ENCODE data around the gene SPECC1. TPM values are rescaled to one million over a fixed set of nuclear protein-coding genes. Genes with fewer than 3 reads are reported as not detected.

SPECC1 gene
- total and polyA plus RNA-seq, 5 experiments from 2014 or later: 1.8 to 4.7 (median 2.5) TPM

DNA sequence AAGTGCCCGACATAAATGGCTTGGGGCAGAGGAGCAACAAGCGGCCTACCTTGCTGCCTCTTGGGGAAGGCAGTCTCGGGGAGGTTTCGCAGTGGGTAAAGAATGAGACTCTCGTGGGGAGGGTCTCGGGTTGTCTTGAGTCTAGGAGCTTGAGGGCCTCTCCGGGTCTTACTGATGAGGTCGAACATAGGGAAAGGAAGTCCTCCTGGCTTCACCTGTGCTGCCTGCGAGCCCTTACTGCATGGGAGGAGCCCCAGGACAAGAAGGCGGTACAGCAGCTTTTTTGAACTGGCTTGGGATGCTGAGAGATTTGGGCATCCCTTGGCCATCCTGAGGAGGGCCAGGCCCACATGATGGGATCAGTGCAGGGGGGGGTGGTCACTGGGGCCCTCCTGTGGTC, 71.4 kb downstream of the SPECC1 start:
- POLR2A ChIA-PET: no interaction called here
- Mint-ChIP-seq H3K27me3 (peaks cover 0 to 6% (median 0%) of the 10 kb centered on the region in 5 donors), H3K36me3 (no peaks in the 10 kb centered on the region), H3K4me1 (peaks cover 0 to 12% (median 0%) of the 10 kb centered on the region in 4 donors), H3K27ac (no peak overlapping the region), H3K9me3 (no peaks in the 10 kb centered on the region), H3K4me3 (no peak overlapping the region)
- ATAC-seq: no peak
- no peak for DNase-seq

DNA sequence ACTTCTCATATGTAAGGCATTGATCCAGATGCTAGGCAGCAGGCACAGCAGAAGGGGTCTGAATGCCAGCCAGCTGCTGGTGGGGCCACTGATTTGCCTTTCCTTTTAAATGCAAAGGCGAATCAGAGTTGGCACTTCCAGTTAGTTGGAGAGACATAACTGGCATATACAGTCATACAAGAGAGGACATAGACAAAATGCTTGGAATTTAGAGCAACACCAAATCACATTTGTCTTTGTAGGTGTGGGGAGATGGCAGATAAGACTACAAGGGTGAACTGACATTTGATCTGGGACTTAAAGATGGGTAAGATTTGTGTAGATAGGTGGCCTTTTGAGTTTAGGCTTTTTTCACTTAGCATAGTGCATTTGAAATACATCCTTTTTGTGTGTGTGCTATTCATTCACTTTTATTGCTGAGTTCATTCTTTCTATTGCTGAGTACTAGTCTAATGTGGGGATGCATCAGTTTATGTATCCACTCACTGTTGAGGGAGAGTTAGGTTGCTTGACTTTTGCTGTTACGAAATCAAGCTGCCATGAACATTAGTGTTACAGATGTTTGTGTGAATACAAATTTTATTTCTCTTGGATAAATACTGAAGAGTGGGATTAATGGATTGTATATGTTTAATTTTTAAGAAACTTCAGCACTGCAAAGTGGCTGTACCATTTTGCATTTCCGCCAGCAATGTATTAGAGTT, 74.1 kb downstream of the SPECC1 start:
- no peaks in the 10 kb centered on the region for H3K36me3 Mint-ChIP-seq
- peaks cover 0 to under 1% (median 0%) of the 10 kb centered on the region in 4 donors for H3K4me1 Mint-ChIP-seq
- H3K9me3 Mint-ChIP-seq: no peaks in the 10 kb centered on the region
- no peak overlapping the region for H3K4me3 Mint-ChIP-seq
- POLR2A ChIA-PET: no interaction called here
- H3K27ac Mint-ChIP-seq: no peak overlapping the region
- peaks cover 0 to 6% (median 0%) of the 10 kb centered on the region in 5 donors for H3K27me3 Mint-ChIP-seq
- no peak for DNase-seq
- no peak for ATAC-seq

DNA sequence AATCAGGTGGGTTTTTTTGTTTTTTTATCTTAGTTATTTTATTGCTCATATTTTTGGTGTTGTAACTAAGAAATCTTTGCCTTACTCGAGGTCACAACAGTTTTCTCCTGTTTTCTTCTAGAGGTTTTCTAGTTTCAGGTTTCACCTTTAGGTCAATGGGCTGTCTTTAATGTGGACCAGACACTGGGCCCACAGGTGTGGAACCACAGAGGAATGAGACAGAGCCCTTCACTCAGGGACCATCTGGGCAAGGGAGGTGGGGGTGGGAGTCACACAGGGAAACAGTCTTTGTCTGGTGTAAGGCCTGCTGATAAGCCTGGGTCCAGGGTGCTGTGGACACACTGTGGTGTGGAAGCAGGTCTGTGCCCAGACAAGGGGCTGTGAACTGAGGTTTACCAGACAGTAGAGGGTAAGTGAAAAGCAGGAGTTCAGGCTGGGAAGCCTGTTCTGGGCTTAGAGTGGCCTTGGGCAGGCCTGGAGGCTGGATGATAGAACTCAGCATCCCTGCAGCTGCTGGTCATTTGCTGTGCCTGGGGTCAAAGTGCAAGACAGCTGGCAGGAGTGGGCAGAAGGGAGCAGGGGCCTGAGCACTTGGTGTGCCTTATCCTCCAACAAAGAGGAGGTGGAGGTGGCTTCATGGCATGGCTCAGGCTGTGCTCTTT, 75.6 kb downstream of the SPECC1 start:
- H3K27ac Mint-ChIP-seq: peak overlapping the region in 1 of 10 donors; percentile 61
- DNase-seq: no peak
- POLR2A ChIA-PET: no interaction called here
- H3K4me3 Mint-ChIP-seq: no peak overlapping the region
- no peaks in the 10 kb centered on the region for H3K36me3 Mint-ChIP-seq
- H3K27me3 Mint-ChIP-seq: peaks cover 0 to 6% (median 0%) of the 10 kb centered on the region in 5 donors
- ATAC-seq: no peak
- no peaks in the 10 kb centered on the region for H3K9me3 Mint-ChIP-seq
- H3K4me1 Mint-ChIP-seq: peaks cover 0 to 4% (median 2%) of the 10 kb centered on the region in 4 donors

DNA sequence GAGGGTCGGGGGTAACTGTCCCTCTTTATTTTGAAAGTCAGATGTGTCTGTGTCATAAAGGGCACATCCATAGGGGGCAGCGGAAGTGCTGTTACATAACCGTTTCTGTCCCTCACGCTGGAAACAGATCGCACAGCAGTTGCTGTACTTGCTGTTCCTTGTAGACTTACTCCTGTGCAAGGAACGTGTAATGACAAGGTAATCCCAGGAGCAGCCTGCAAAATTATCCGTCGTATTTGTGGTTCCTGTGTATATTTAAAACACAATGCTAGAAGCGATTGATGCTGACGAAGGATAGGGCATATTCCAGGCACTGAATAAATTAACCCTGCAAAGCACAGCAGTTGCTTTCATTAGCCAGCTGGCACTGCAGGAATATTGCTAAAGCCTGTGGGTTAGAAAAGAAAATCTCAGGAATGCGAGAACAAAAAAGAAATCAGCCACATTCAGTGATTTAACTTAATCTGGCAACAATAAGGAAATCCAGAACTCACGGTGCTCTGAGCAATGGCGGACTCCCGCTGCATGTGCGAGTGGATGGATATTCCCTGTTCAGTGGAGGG, 76.2 kb downstream of the SPECC1 start:
- Mint-ChIP-seq H3K9me3 (no peaks in the 10 kb centered on the region), H3K36me3 (no peaks in the 10 kb centered on the region), H3K4me3 (no peak overlapping the region), H3K27ac (no peak overlapping the region), H3K4me1 (peaks cover 3 to 10% (median 4%) of the 10 kb centered on the region in 4 donors), H3K27me3 (peaks cover 0 to 6% (median 0%) of the 10 kb centered on the region in 5 donors)
- DNase-seq: no peak
- no peak for ATAC-seq
- POLR2A ChIA-PET: no interaction called here

DNA sequence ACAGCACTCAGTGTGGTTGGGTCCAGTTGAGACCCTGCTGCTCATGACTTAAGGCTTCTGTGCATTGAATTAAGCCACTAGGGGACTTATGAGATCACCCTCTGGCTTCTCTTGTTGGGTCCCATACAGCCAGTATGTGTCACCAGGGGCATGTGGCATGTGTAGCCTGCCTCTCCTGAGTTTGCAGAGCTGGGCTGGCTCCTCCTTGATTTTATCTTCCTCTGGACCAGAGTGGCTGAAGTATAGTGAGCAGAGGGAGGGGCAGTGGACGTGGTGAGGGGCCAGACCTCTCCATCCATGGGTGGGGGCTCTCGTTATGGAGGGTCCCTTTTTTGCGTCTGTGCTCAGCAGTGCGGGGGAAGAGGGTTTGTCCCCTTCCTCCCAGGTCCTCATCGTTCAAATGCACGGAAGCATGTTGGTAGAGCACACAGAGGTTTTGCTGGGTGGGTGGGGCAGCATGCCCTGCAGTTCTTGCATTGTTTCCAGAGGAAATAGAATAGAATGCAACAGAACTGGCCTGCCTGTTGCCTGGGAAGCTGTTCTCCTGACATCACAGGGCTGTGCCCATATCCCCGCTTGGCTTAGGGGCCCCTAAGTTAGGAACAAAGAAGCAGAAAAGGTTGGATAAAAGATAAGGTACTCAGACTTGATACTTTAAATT, 77.4 kb downstream of the SPECC1 start:
- POLR2A ChIA-PET: no interaction called here
- ATAC-seq: no peak

DNA sequence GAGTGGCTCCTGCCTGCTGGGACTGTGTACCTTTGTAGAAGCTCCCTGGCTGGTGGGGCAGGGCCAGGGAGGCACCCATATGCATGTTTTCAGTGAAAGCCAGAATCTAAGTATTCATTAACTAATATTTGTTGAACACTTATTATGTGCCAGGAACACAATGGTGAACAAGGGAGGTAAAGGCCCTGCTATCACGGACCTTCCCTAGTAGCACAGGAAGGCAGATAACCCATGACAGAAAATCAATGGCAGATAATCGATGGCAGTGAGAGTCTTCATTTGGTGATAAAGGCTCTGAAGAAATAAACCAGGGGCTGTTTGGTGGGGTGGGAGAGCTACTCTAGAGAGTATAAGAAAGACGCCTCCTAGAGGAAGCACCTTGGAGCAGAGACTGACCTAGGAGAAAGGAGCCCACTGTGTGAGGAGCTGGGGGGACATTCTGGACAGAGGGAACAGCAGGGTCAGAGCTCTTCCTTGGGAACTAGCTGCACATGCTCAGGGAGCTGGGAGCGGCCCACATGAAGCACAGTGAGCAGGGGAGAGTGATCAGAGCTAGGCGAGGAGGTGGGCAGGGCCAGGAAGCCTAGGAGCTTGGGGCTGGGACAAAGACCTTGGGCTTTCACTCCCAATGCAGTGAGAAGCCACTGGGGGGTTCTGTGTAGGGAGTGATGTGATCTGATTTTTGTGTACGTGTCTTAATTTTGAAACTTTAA, 78.5 kb downstream of the SPECC1 start:
- H3K4me1 Mint-ChIP-seq: peaks cover 3 to 15% (median 4%) of the 10 kb centered on the region in 4 donors
- no peak overlapping the region for H3K4me3 Mint-ChIP-seq
- POLR2A ChIA-PET: no interaction called here
- H3K27me3 Mint-ChIP-seq: no peaks in the 10 kb centered on the region
- ATAC-seq: no peak
- no peaks in the 10 kb centered on the region for H3K9me3 Mint-ChIP-seq
- H3K27ac Mint-ChIP-seq: peak overlapping the region in 1 of 10 donors; percentile 38
- H3K36me3 Mint-ChIP-seq: no peaks in the 10 kb centered on the region
- DNase-seq: no peak

More for the DNA sequence above, 77.4 kb downstream of the SPECC1 start:
- H3K36me3 Mint-ChIP-seq: no peaks in the 10 kb centered on the region
- no peak overlapping the region for H3K27ac Mint-ChIP-seq
- H3K9me3 Mint-ChIP-seq: no peaks in the 10 kb centered on the region
- peaks cover 3 to 15% (median 4%) of the 10 kb centered on the region in 4 donors for H3K4me1 Mint-ChIP-seq
- no peaks in the 10 kb centered on the region for H3K27me3 Mint-ChIP-seq
- no peak for DNase-seq
- no peak overlapping the region for H3K4me3 Mint-ChIP-seq

DNA sequence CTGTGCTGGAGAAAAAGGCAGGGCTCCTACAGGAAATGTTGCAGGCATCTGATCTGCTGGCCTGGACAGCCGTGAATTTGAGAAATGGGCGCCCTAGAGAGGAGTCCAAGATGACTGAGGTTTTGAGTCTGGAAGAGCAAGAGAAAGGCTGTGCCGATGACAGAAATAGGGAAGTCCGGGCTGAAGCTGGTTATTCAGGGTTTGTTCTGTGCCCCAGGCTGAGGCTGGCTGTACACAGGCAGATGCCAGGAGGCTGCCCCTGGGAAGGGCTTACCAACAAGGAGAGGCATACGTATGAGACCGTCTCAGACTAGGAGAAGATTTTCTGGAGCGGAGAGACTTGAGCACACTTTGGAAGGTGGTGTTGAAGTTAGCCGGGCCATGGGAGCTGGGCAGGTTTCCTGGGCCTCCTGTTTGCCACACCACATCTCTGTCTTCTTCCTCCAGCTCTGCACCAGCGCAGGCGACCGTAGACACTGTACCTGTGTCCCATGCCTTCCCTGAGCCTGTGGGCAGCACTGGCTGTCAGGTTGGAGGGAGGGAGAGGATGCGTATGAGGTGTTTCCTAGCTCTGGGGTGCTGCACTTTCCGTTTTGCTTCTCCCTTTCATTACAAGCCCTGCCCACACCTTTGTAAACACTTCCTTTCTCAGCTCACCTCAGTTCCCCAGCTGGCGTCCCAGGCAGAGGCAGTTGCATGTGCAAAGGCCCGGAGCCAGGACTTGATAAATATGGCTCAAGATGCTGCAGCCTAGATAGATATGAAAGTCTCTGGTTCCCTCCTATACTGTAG, 80.8 kb downstream of the SPECC1 start:
- no peak for ATAC-seq
- H3K4me3 Mint-ChIP-seq: no peak overlapping the region
- no peak for DNase-seq
- H3K36me3 Mint-ChIP-seq: no peaks in the 10 kb centered on the region
- no peaks in the 10 kb centered on the region for H3K27me3 Mint-ChIP-seq
- POLR2A ChIA-PET: no interaction called here
- H3K9me3 Mint-ChIP-seq: no peaks in the 10 kb centered on the region
- H3K4me1 Mint-ChIP-seq: peaks cover 3 to 15% (median 4%) of the 10 kb centered on the region in 4 donors
- H3K27ac Mint-ChIP-seq: peak overlapping the region in 3 of 10 donors; percentile 37 to 83 (median 53)

DNA sequence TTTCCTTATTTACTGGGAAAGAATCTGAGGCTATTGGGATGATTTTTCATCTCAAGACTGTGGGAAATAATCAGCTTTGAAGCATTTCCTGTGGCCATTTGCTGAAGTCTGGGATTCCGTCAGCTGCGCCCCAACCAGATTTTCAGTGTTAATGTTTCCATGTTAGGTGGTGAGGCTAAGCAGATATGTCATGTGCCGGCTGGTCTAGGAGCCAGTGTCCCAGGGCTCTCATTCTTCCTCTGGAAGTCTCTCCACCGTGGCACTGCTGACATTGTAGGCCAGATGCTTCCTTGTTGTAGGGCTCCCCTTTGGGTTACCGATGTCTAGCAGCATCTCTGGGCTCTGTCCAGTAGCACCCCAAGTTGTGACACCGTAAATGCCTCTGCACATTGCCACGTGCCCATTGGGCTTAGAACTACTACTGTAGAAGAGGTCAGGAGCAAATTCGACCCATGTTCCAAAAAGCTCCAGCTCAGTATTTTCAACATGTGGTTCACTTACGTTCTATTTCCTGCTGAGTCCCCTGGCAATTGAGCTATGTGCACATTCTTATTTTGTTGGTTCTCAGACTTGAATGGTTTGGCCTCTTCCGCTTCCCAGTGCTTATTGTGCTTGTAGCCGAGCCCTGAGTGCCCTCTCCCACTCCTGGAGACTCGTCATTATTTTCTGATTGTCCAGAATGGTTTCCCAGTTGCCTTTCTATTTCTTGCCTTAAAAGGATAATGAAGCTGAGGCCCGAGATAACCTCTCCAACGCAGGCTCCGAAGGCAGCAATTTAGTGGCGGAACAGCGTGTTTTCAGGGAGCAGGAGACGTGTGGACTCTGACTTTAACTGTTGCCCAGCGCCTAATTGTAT, 82.2 kb downstream of the SPECC1 start:
- POLR2A ChIA-PET: interaction anchor here (0.6 kb wide), 1 partner anchor 618 kb away, joined by 3 read pairs; no protein-coding TSS in a partner anchor
- DNase-seq: no peak
- Mint-ChIP-seq H3K27me3 (no peaks in the 10 kb centered on the region), H3K36me3 (no peaks in the 10 kb centered on the region), H3K9me3 (no peaks in the 10 kb centered on the region), H3K27ac (no peak overlapping the region), H3K4me1 (peaks cover 3 to 15% (median 4%) of the 10 kb centered on the region in 4 donors), H3K4me3 (no peak overlapping the region)
- no peak for ATAC-seq

DNA sequence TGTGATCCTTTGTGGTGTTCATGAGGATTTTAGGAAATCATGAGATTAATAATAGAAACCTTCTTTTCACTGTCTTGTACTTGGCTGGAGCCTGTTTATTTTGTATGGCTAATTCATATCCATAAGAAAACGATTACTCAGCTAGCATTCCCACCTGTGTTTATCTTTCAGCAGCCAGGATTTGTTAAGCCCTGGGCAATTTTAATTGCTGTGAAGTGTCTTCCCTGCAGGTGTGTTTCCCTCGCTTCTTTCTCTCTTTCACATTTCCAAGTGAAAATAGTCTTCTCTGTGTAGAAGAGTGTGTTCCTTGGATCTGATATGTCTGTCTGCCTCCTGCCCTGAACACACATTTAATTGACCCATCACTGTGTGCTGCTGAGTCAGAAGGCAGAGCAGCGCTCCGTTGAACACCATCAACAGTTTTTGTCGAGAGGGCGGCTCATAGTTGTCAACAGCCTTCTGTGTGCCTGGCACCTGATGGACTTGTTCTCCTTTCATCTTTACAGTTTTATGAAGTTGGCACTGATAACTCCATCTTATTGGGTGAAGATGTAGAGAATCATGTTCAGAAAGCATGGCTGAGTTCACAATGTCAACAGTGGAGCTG, 83.2 kb downstream of the SPECC1 start:
- peaks cover 3 to 15% (median 4%) of the 10 kb centered on the region in 4 donors for H3K4me1 Mint-ChIP-seq
- H3K9me3 Mint-ChIP-seq: no peaks in the 10 kb centered on the region
- no peaks in the 10 kb centered on the region for H3K27me3 Mint-ChIP-seq
- DNase-seq (no peak), ATAC-seq (no peak)
- POLR2A ChIA-PET: interaction anchor here (0.6 kb wide), 1 partner anchor 617 kb away, joined by 3 read pairs; no protein-coding TSS in a partner anchor
- H3K36me3 Mint-ChIP-seq: no peaks in the 10 kb centered on the region
- no peak overlapping the region for H3K27ac Mint-ChIP-seq
- no peak overlapping the region for H3K4me3 Mint-ChIP-seq

DNA sequence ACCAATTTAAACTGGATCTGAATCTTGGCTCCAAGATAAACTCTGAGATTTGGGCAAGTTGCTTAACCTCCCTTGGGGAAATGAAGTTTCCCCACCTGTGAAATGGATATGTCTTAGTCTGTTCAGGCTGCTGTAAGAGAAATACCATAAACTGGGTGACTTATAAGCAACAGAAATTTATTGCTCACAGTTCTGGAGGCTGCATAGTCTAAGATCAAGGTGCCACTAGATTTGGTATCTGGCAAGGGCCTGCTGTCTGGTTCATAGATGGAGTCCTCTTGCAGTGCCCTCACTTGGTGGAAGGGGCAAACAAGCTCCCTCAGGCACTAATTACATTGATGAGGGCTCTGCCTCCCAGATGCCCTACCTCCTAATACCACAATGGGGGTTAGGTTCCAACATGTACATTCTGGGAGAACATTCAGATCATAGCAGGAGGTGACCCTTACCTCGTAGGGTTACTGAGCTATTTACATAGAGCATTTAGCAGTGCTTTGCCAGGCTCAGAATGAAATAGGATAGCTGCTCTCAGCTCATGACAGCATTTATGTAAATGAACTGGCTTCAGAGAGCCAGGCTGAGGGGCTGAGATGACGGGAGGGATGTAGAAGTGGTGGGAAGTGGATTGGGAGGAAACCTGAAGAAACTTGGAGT, 83.9 kb downstream of the SPECC1 start:
- POLR2A ChIA-PET: no interaction called here
- no peak overlapping the region for H3K4me3 Mint-ChIP-seq
- peaks cover 0 to 3% (median 0%) of the 10 kb centered on the region in 5 donors for H3K27me3 Mint-ChIP-seq
- no peaks in the 10 kb centered on the region for H3K36me3 Mint-ChIP-seq
- no peak for ATAC-seq
- no peak for DNase-seq
- no peak overlapping the region for H3K27ac Mint-ChIP-seq
- H3K9me3 Mint-ChIP-seq: no peaks in the 10 kb centered on the region
- peaks cover 3 to 15% (median 4%) of the 10 kb centered on the region in 4 donors for H3K4me1 Mint-ChIP-seq

Measured in naive thymus-derived CD8-positive, alpha-beta T cell (primary cell).